Stimulated activated CD4-positive, alpha-beta T cell treated with anti-CD3 and anti-CD28 coated beads, Interleukin-1b, Interleukin-23, amount 100 ng/mL, for 1 hour (primary cell): ENCODE measurements around the gene IPO8.
"Not testable (repeated sequence)": the region's sequence is repeated elsewhere in the genome, so short reads cannot be mapped to it uniquely, and the experiment has no call there.

Experiments
- DNase-seq, 2 donors: peaks; one replicate each; pipeline ENCODE4 v3.0.0-alpha.2; 2020; ENCODE audit warnings: low read depth in 2 of 2

IPO8 gene

GRCh38 chr12:30604302-30604701 is 91.4 kb downstream of the IPO8 start:
- not testable (repeated sequence) for DNase-seq

GRCh38 chr12:30603129-30603528 is 92.5 kb downstream of the IPO8 start:
- no peak for DNase-seq

- no peak for DNase-seq
Observed at GRCh38 chr12:30602678-30603077, 93.0 kb downstream of the IPO8 start.

GRCh38 chr12:30599608-30600007 is 96.1 kb downstream of the IPO8 start:
- no peak for DNase-seq

- DNase-seq = no peak
Observed at GRCh38 chr12:30598889-30599288, 96.8 kb downstream of the IPO8 start.

GRCh38 chr12:30595742-30596141 is 99.9 kb downstream of the IPO8 start:
- no peak for DNase-seq

- no peak for DNase-seq
Observed at GRCh38 chr12:30594509-30594908, 101.2 kb downstream of the IPO8 start.

- DNase-seq = not testable (repeated sequence)
Observed at GRCh38 chr12:30588572-30588971, 107.1 kb downstream of the IPO8 start.

- DNase-seq = no peak
Observed at GRCh38 chr12:30587782-30588181, 107.9 kb downstream of the IPO8 start.

GRCh38 chr12:30585877-30586276 is 109.8 kb downstream of the IPO8 start:
- DNase-seq = no peak

- DNase-seq = no peak
Observed at GRCh38 chr12:30582943-30583342, 112.7 kb downstream of the IPO8 start.

- DNase-seq = no peak
Observed at GRCh38 chr12:30580344-30580743, 115.3 kb downstream of the IPO8 start.
